Astrocyte of the cerebellum (primary cell): ENCODE measurements around the gene SDHB.
"Not testable (repeated sequence)": the region's sequence is repeated elsewhere in the genome, so short reads cannot be mapped to it uniquely, and the experiment has no call there.

ENCODE experiments used
- DNase-seq: peaks from one replicate; pipeline ENCODE4 v3.0.0-alpha.2; 2011; ENCODE audit warnings: low read depth
- H3K4me3 ChIP-seq: 2 replicates; pipeline ENCODE4 v1.5.1; 2011; ENCODE audit warnings: mild to moderate bottlenecking, low read depth, low read length, moderate library complexity
- in situ Hi-C: cut with HindIII; loops from 2 replicates; pipeline ENCODE4 v1.10.0; 2017; ENCODE audit warnings: low sequenced_read_pairs
- TF ChIP-seq, protein P1 (sequence below): IDR thresholded peaks from 2 replicates; pipeline ENCODE4 v1.5.1; 2012; ENCODE audit warnings: low read length, low read depth, moderate library complexity, mild to moderate bottlenecking; ENCODE audit errors: missing control alignments

The SDHB gene

DNA sequence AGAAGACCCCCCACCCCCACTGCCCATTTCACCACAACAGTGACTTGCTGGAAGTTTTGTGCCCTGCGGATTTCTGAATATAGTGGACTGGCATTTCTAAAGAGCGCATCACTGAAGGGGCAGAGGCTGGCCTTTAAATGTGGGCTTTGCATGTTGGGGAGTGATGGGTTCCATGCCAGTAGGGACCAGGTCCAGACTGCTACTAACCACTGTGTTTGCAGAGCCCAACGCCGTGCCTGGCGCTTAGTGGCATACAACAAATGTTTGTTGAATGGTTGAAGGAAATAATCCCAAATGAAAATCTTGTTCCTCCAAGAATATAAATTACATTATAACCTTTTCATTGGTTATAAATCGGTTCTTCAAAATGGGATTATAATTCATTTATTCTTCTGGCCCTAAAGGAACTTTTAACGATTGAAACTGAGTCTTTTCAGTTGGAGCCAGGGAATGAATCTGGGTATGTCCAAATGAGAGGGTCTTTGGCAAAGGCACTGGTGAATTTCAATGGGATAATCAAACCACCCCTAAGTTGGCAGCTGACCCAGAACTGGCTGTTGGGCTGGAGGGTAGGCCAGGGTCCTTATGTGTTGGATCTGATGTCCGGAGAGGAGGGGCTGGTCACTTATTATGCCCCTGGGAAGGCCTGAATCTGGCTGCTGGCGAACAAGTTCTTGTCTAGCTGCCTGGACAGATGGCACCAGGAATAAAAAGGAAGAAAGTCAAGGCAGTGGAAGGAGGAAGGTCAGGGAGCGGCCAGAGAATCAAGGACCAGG, 13.8 kb upstream of the SDHB start:
- in situ Hi-C loops: no loop called here
- TF ChIP-seq, protein P1, sequence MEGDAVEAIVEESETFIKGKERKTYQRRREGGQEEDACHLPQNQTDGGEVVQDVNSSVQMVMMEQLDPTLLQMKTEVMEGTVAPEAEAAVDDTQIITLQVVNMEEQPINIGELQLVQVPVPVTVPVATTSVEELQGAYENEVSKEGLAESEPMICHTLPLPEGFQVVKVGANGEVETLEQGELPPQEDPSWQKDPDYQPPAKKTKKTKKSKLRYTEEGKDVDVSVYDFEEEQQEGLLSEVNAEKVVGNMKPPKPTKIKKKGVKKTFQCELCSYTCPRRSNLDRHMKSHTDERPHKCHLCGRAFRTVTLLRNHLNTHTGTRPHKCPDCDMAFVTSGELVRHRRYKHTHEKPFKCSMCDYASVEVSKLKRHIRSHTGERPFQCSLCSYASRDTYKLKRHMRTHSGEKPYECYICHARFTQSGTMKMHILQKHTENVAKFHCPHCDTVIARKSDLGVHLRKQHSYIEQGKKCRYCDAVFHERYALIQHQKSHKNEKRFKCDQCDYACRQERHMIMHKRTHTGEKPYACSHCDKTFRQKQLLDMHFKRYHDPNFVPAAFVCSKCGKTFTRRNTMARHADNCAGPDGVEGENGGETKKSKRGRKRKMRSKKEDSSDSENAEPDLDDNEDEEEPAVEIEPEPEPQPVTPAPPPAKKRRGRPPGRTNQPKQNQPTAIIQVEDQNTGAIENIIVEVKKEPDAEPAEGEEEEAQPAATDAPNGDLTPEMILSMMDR: no peak
- no peak overlapping the region for H3K4me3 ChIP-seq
- DNase-seq: no peak

DNA sequence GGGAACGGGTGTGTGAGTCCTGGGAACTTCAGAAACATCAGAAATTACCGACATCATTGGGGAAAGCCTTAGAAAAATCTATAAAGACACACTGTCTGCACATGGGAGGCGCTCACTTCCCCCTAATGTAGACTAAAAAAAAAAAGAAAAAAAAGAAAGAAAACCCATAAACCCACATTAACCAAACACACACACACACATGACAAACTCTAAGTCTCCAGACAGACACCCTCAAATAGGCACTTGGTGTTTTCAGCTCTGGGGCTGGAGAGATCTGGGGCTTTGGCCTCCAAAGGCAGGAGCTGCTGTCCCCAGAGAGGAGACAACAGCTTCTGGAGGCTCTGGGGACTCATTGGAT, 13.2 kb upstream of the SDHB start:
- in situ Hi-C loops: no loop called here
- no peak for DNase-seq
- TF ChIP-seq, protein P1: no peak
- H3K4me3 ChIP-seq: no peak overlapping the region

DNA sequence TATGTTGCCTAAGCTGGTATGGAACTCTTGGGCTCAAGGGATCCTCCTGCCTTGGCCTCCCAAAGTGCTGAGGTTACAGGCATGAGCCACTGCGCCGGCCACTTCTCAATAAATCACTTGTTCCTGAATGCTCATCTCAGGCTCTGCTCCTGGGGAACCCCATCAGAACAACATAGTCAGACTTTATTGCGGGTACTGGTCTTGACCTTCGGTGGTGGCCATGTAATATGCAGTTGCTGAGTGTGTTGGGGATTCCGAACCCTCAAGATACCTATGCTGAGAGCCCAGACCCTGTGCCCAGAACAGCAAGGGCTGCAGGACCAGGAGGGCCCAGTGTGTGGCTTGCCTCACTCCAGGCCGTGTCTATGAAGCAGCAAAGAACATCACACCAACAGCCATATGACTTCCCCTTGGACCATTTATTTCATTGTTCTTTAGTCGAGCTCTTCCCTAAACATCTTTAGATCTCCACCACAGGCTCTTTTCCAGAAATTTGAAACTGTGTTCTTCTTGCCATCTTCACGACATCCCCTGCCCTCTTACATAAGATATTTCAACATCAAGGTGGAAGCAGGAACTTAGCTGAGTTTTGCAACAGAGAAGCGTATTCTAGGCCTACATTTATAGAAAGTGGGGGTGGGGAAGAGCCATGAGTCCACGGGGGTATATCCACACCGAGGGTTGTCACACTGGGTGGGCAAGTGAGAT, 12.7 kb upstream of the SDHB start:
- in situ Hi-C loops: no loop called here
- DNase-seq: no peak

DNA sequence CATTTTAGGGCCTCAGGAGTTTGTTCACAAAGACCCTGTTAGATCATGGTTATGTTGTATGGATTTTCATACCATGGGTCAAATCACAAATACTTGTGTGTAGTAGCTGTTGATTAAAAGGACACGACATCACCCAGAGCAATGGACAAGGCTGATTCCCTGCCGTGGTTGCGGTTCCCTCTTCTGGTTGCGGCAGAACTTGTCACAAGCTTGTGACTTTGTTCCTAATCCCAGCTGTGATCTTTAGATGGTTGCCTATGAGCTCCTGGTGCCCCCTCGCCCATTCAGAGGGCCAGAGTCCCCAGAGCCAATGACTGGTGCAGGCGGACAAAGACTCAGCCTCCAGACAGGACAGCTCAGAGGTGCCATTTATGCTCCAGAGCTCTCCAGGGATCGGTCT, 11.8 kb upstream of the SDHB start:
- DNase-seq: no peak
- in situ Hi-C loops: no loop called here
- no peak overlapping the region for H3K4me3 ChIP-seq
- TF ChIP-seq, protein P1: no peak

More for the DNA sequence above, 12.7 kb upstream of the SDHB start:
- no peak overlapping the region for H3K4me3 ChIP-seq
- TF ChIP-seq, protein P1: no peak

DNA sequence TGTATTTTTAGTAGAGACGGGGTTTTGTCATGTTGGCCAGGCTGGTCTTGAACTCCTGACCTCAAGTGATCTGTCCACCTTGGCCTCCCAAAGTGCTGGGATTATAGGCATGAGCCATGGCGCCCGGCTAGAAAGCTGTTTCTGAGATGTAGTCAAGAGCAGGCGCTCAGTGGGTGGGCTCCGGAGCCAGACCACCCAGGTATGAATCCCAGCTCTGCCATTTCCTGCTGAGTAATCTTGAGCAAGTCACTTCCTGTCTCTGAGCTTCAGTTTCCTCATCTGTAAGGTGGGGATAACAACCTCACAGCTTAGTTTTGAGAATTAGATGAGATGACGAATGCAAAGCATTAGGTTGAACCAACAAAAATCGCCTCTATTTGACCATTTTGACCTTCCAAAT, 8.9 kb upstream of the SDHB start:
- H3K4me3 ChIP-seq, in situ Hi-C loops, DNase-seq: not testable (repeated sequence)

DNA sequence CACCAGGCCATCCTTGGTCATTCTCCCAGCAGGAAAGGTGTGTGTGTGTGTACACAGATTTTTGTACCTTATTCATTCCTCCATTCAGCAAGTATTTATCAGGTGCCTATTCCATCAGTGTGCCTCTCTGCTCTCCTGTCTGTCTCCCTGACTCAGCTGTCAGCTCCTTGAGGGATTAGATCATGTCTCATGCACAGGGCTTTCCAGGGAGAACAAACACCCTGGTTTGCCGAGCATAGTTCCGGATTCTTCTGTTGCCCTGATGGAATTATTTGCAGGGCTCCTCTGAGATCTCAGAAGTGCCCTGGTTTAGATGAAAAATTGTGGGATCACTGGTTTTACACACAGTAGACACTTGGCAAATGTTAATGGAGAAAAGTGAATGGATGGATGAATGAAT, 8.1 kb upstream of the SDHB start:
- in situ Hi-C loops: no loop called here
- TF ChIP-seq, protein P1: no peak
- no peak overlapping the region for H3K4me3 ChIP-seq
- DNase-seq: no peak

DNA sequence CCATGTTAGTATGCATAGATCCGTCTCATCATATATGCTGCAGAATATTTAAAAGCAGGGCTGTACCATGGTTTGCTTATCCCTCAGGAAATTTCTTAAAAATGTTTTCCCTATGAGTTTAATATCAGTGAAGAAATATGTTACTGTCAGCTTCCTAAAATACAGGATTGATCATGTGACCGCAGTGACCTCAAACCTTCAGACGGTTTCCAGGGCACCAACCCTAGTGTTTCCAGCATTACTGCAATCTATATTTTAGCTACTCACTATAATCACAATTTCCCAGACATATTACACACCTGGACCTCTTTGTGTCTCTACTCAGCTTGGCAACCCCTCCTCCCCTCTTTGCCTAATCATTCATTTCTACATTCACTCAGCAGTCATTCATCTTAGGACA, 7.7 kb upstream of the SDHB start:
- H3K4me3 ChIP-seq: no peak overlapping the region
- in situ Hi-C loops: no loop called here
- TF ChIP-seq, protein P1: no peak
- no peak for DNase-seq
